GM13976 (cell line): ENCODE data around the gene DIS3L2.
"Not testable (repeated sequence)": the region's sequence is repeated elsewhere in the genome, so short reads cannot be mapped to it uniquely, and the experiment has no call there.

Source experiments
- DNase-seq: peaks from one replicate; pipeline ENCODE4 v3.0.0; 2012; ENCODE audit warnings: low spot score
- in situ Hi-C: fragments of 300-500 bp; cut with MboI; formaldehyde crosslinking; loops from one replicate; pipeline ENCODE4 v1.12.0; 2022; ENCODE audit warnings: low sequenced_read_pairs, mixed read lengths, inconsistent platforms; ENCODE audit not compliant: unreplicated experiment
- TF ChIP-seq, protein P1 (sequence below): IDR thresholded peaks from 2 replicates; pipeline ENCODE4 v1.5.1; 2012; ENCODE audit warnings: borderline replicate concordance, mild to moderate bottlenecking; ENCODE audit not compliant: insufficient read depth; ENCODE audit errors: extremely low read depth, missing control alignments, control extremely low read depth

Gene DIS3L2

GRCh38 chr2:232322560-232323327 lies 361.2 kb downstream of the DIS3L2 start:
- in situ Hi-C loops = no loop called here
- no peak for DNase-seq
- TF ChIP-seq, protein P1, sequence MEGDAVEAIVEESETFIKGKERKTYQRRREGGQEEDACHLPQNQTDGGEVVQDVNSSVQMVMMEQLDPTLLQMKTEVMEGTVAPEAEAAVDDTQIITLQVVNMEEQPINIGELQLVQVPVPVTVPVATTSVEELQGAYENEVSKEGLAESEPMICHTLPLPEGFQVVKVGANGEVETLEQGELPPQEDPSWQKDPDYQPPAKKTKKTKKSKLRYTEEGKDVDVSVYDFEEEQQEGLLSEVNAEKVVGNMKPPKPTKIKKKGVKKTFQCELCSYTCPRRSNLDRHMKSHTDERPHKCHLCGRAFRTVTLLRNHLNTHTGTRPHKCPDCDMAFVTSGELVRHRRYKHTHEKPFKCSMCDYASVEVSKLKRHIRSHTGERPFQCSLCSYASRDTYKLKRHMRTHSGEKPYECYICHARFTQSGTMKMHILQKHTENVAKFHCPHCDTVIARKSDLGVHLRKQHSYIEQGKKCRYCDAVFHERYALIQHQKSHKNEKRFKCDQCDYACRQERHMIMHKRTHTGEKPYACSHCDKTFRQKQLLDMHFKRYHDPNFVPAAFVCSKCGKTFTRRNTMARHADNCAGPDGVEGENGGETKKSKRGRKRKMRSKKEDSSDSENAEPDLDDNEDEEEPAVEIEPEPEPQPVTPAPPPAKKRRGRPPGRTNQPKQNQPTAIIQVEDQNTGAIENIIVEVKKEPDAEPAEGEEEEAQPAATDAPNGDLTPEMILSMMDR = no peak

- DNase-seq = no peak
- in situ Hi-C loops = no loop called here
- TF ChIP-seq, protein P1 = no peak
Observed at GRCh38 chr2:232323328-232323650, 361.8 kb downstream of the DIS3L2 start.

- in situ Hi-C loops, DNase-seq: not testable (repeated sequence)
Observed at GRCh38 chr2:232323967-232324366, 362.5 kb downstream of the DIS3L2 start.

DNA sequence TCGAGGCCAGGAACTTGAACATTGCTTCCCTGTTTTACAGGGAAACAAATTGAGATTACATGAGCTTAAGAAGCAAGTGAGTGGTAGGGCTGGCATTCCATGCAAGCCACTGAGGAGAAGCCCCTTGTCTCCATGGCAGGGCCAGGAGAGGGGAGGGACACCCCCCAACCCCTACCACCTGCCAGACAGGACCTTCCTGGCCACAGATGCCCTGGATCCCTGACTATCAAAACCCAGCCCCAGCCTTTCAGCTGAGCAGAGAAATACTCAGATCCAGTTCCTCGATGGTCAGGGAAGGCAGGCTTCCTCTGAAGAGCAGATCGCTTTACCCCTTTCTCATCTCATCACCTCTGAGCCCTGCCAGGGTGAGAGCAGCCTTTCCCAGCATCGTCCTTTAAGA lies 363.3 kb downstream of the DIS3L2 start:
- TF ChIP-seq, protein P1 = no peak
- in situ Hi-C loops = no loop called here
- DNase-seq = no peak

DNA sequence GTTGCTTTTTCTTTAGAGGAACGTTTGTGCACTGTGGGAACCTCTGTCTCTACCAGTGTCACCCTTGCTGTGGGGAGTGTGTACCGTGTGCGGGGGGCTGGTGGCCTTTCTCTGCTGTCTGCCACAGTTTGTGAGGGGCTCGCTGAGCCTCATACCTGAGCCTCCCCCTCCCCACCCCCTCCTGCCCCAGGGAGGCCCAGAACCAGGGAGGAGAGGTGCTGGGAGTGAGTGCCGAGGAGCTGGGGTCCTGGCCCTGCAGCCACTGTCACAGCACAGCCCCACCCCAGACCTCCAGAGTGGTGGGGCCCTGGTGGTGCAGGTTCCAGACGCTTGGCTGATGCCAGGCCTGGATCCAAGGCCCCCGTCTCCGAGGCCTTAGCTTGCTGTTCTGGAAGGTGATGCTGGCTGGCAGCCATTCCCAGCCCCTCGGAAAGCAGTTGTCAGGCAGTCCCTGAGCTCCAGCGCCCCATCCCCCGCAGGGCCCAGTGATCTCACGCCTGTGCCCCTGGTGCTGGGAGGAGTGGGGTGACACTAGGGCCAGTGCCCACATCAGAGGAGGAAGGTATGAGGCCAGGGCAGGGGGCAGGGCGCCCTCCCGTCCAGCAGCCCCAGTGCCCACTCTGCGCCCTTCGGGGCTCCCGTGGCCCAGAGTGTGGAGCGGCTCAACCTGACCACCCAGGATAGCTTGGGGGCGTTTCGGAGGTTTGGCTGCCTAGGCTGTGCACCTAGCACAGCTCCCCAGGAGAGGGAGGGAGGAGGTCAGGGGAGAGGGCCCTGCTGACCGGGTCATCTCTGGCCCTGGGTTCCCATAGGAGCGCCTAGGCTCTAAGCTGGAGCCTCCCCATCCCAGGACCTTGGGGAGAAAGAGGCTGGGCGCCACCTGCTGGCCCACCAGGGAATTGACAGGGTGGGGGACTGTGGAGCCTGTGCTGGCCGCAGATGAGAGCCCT lies 364.1 kb downstream of the DIS3L2 start:
- DNase-seq = no peak
- TF ChIP-seq, protein P1 = peak; percentile 48
- in situ Hi-C loops = no loop called here

DNA sequence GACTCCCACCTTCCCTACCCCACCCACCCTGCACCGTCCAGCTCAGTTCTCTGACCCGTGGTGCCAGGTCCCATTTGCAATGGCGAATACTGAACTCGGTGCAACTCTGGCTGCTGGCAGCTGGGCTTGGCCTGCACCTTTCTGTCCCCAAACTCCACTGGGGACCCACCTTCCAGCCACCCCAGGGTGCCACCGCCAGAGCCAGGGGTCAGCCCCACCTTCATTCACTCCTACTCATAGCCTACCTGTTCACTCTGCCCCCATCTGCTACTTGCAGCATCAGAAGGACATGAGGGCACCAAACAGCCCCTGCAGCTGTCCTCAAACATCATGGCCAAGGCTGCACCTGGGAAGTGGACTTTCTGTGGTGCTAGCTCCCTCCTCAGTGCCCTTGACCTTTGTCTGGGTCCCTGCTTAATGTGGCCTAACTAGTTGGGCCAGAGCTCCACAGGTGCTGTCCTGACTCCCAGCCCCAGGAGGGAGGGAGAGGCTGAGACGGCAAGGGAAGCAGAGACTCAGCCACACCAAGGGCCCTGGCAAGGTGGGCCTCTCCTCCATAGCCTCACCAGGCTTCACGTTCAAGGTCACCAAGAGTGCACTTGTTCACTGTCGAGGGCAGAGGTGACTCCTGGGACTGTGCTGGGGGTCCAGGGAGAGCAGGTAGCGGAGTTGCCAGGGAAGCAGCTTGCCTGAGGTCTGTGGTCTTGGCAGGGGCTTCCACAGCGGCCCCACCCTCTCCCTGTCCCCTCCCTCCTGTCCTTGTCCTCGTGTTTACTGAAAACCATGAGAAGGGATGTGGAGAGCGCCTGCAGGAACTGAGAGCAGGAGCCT lies 365.0 kb downstream of the DIS3L2 start:
- DNase-seq, in situ Hi-C loops: not testable (repeated sequence)
